ENCODE measurements around the gene COX5A.
"Not testable (repeated sequence)": the region's sequence is repeated elsewhere in the genome, so short reads cannot be mapped to it uniquely, and the experiment has no call there.

COX5A gene

DNA sequence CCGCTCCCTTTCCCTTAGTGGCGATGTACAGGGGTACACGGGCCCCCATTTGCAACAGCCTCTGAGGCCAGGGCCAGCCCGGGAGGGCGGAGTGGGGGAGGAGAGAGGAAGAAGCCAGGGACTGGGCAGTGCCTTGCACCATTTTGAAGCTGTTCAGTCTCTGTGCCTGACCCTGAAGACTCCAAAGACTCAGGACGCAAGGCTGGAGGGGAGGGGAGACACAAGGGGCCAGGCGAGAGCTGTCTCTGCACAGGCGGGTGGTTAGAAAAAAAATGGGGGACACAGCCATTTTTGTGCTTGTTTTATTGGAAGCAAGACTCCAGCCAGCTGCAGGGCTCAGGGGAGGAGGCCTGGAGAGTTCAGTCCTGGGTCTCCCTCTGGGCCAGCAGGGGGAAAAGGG, 17.1 kb upstream of the COX5A start:
- DNase-seq, result no peak

DNA sequence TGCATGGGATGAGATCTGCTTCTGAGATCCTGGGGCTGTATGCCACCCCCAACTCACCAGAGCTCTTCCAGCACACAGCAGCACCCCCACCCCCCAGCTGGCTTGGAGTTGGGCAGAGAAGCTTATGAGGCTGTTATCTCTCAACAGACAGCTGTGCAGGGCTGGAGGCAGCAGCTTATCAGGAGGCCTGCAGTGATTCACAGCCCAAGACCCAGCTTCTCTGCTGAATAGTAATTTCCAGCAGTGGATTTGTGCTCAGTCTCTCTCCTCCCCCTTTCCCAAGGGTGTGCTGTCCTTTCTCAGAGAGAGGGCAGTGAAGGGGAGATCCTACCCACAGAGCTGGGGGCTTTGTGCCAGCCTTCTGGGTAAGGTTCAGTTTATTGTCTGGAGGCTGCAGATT, 16.6 kb upstream of the COX5A start:
- DNase-seq, result no peak

DNA sequence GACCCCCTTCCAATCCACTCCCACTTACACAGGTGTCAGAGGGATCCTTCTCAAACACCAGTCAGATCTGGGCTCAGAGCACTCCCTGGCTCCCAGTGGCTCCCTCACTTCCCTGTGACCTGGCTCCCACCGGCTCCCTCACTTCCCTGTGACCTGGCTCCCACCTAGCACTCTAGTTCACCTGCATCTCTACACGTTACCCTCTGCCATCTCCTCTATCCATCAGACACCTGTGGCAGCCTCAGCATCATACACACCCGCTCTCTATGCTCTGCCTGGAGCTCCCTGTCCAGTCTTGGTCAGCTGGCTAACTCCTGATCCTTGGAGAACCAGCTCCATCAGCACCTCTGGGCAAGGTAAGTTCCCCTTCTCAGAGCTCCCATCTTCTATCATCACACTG, 13.1 kb upstream of the COX5A start:
- DNase-seq, result no peak

DNA sequence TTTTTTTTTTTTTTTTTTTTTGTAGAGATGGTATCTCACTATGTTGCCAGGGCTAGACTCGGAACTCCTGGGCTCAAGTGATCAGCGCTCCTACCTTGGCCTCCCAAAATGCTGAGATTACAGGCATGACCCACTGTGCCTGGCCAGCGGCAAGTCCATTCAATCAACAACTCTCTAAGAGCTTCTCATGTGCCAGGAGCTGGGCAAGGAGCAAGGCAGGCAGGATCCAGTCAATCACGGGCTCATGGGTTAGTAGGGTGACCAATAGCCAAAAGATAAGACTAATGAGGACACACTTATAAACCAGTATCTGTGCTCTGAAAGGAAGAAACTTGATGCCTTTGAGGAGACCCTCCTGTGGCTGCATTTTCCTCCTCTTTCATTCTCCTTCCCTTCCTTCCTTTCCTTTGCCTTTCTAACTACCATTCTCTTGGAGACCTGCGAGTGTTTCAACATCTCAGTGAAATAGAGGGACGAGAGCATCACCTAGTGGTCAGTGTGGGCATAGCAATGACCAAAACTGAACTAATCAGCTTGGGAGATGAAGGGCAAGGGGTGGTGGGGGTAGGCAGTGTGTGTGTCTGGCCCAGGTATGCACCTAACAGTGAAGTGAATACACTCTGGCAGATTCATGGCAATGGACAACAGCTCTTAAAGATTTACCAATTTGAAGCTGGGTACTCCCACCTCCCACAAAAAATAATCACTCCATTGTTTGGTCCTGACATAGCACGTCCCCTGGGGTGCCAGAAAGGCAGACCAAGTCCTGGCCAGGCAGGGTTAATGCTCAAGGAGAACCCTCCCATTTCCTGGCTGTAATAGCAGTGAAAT, 12.4 kb upstream of the COX5A start:
- peak; percentile 63 for DNase-seq

DNA sequence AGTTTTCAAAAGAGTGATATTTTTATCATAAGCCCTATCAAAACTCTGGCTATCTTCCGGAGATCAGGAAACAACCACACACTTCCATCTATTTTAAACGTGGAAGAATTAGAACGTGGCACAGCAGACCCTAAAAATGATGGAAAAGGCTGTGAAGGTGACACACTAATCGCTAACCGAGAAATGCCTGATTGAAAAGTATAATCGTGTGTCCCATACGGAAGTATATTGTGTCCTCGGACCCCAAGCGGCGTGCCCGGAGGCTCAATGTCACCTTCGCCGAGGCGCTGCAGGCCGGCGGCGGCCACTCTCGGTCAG, 642 bp downstream of the COX5A start:
- DNase-seq, result peak; percentile 63

DNA sequence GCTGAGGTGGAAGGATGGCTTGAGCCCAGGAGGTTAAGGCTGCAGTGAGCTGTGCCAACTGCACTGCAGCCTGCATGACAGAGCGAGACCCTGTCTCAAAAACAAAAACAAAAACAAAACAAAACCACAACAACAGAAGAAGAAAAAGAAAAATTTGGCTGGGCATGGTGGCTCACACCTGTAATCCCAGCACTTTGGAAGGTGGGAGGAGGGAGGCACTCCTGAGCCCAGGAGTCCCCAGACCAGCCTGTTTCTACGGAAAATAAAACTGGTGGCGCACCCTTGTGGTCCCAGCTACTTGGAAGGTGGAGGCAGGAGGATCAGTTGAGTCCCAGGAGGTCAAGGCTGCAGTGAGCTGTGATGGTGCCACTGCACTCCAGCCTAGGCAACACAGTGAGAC, 2.7 kb downstream of the COX5A start:
- not testable (repeated sequence) for DNase-seq

DNA sequence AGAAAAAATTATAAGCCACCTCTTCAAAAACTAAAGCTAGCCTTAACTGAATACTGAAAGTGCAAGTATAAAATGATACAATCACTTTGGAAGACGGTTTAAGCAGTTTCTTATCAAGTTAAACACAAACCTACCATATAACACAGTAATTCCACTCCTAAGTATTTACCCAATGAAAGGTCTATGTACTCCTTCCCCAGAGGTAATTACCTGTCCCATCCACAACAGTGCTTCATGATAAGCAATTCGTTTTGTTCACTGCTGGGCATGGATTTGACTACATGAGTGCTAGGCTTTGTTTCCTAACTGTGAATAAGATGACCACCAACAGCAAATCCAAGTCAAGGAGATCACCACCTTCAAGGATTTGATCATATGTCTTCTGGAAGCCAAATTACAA, 4.3 kb downstream of the COX5A start:
- no peak for DNase-seq

DNA sequence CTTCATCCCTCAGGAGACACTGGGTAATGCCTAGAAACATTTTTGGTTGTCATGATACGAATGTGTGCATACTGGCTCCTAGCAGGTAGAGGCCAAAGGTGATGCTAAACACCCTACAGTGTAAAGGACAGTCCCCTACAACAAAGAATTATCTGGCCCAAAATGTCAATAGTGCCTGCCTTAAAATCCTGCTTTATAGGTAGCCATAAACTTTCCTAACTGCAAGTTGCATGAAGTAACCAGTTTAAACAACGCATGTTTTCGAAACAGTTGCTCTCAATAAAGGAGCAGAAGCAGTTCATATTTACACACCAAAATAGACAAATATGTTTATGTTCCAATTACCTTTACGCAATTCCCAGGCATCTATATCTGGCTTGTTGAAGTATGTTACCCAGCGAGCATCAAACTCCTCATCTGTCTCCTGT, 9.1 kb downstream of the COX5A start:
- no peak for DNase-seq

DNA sequence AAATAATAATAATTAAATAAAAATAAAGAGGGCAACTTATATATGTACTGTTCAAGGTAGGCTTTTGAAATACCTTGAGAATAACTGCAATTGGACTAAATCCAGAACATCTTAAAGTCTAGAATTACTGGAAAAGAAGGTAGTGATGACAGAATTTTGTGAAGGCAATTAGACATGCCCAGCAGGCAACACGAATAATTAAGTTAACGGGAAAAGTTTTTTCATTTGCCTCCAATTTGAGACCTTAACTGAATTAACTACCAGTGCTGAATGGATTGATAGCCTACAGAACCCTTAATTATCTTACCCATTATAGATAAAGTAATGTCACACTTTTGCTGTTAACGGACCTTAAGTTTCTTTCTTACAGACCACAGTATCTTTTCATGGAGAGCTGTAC, 13.3 kb downstream of the COX5A start:
- no peak for DNase-seq

DNA sequence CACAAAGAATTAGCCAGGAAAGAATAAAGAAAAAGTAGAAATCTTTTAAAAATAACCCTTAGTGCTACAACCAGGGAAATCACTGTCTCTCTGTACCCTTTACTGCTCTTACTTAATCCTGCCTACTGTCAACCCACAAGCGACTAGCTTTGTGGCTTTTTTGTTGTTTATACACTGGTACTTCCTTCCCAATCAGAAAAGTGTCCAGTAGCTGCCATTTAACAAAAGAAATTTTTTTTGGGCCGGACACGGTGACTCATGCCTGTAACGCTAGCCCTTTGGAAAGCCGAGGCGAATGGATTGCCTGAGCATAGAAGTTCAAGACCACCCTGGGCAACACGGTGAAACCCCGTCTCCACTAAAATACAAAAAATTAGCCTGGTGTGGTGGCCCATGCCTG, 17.4 kb downstream of the COX5A start:
- no peak for DNase-seq

DNA sequence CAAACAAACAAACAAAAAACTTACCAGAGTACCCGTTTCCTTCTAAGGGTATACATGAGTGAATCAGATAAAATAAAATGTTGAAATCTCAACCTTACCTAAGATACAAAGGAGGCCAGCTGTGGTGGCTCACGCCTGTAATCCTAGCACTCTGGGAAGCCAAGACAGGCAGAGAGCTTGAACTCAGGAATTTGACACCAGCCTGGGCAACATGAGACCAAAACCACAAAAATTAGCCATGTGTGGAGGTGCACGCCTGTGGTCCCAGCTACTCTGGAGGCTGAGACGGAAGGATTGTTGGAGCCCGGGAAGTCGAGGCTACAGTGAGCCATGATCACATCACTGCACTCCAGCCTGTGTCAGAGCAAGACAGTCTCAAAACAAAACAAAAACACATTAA, 20.2 kb downstream of the COX5A start:
- no peak for DNase-seq

DNA sequence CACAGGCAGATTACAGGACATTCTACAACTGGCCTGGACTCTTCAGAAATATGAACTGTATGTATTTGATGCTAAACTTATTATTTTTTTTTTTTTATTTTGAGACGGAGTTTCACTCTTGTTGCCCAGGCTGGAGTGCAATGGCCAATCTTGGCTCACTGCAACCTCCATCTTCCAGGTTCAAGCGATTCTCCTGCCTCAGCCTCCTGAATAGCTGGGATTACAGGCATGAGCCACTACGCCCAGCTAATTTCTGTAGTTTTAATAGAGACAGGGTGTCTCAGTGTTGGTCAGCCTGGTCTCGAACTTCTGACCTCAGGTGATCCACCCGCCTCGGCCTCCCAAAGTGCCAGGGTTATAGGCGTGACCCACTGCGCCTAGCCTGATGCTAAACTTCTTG, 24.1 kb downstream of the COX5A start:
- DNase-seq, result not testable (repeated sequence)

DNA sequence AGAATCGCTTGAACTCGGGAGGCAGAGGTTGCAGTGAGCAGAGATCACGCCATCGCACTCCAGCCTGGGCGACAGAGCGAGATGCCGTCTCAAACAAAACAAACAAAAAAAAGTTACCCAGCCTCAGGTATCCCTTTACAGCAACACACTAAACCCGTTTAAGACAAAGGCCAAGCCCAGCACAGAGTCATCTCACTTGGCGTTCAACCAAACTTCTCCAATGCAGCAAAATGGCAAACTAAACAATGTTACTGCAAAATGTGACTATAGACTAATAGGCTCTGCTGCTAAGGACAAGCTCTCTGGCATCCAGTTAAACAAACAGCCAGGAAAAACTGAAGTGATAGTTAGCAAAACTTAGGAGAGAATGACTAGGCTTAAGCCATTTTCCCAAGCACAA, 24.8 kb downstream of the COX5A start:
- DNase-seq, result no peak

DNA sequence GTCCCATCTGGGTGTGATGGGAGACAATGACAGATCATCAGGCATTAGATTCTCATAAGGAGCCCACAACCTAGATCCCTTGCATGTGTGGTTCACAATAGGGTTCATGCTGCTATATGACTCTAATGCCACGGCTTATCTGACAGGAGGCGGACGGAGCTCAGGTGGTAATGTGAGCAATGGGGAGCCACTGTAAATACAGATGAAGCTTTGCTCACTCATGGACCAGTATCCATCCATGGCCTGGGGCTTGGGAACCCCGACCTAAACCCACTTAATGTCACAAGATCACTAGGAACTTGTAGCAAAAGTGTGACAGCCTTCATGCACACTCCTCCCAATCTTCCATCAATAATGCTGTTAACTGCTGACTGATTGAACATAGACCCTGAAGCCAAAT, 29.2 kb downstream of the COX5A start:
- DNase-seq, result no peak

DNA sequence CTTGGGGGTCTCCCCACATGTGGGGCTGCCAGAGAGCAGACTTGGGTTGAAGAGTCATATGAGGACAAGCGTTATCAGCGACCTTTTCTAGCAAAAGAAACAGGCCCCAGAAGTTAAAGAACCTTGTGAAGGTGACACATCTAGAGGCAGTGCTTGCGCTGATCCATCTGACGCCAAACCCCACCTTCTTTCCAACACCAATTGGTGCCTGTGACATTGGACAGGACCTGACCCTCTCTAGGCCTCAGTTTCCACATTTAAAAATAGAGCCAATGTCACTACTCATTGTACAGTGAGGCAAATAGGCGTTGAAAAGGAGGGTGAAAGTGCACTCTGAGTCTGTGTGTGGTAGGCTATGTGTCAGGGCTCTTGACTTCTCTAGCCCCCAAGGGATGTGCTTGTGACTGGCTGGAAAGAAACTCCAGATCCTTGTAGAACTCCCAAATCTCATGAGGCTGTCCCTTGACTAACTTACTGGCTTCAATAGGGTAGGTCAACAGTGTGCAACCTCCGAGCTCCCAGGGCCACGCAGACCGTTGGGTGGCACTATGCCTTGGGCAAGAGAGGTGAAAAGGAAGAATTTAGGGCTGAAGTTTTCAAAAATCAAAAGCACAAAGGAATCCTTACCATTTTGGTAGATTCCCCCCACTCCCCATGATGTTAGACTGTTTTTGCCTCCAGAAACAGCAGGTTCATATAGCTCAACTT, 30.6 kb downstream of the COX5A start:
- DNase-seq, result no peak

DNA sequence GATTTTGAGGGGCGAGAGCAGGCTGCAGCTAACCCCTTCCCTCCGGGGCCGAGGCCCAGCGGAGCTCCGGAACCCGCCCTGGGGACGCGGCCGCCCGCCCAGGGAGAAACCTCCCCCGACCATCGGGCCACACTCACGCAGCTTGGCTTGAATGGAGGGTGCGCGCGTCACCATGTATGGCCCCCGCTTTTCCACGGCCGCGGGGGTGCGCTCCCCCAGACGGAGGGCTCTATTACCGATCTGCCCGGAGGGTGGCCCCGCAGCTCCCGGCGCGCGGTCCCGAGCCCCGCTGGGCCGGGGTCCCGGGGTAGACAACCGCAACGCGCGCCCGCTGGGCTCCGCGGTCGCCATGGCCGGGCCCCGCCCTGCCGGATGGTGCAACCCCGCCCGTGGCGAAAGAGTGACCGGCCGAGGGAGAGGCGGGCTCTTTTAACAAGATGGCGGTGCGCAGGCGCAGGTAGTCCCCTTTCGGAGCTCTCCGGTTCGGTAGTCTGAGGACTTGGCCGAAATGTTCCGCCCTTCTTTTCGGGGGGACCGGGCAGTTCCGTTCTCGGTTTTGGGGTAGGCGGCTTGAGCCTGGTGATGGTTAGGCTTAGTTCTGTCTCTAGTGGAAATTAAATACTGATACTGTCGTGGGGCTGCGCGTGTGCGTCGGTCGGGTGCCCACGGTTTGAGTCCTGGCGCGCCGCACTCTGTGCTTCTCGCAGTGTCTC, 31.3 kb downstream of the COX5A start, which contains the start of gene FAM219B:
Gene FAM219B, minus strand, starts transcription at position 402 of the 713 bp plus-strand sequence. Its CDS starts 51 bp downstream, at position 351.
- DNase-seq, result peak; percentile 86

DNA sequence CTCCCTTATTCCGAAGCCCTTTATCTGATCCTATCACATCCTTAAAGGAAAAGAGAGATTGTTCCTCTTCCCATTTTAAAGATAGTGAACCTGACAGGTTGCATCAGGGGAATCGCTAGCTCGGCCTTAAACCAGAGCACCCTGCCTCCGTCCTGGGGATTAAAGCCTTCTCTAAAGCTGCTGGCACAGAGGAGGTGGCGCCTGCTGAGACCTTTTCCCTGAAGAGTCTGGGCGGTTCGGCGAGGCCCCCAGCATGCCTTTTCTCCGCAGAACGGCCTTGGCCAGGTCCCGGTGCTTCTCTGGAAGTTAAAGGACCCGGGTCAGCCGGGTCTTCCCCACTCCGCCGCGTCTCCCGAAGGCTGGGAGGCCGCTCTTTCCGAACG, 31.8 kb downstream of the COX5A start:
- DNase-seq, result no peak

DNA sequence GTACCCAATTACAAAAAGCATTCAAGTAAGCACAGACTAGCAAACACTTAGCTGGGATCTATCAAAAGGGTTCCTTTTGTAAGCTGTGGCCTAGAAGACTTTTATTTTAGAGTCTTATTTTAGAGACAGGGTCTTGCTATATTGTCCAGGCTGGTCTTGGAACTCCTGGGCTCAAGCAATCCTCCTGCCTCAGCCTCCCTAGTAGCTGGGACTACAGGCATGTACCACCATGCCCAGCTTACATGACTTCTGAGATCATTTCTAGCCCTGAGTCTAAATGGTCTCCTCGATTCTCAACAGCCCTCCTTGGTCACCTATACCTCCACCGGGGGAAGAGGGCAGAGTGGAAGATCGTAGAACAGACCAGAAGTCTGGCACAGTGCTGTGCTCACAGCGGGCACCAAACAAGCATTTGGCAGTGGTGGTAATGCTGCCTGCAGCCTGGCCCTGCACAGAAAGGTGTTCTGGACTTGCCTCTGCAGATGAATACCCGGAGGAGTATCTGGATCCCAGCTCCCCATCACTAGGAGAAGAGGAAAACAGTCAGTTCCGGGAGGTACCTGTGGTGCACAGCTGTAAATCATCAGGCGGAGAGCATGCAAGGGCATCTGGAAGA, 33.6 kb downstream of the COX5A start:
- no peak for DNase-seq

DNA sequence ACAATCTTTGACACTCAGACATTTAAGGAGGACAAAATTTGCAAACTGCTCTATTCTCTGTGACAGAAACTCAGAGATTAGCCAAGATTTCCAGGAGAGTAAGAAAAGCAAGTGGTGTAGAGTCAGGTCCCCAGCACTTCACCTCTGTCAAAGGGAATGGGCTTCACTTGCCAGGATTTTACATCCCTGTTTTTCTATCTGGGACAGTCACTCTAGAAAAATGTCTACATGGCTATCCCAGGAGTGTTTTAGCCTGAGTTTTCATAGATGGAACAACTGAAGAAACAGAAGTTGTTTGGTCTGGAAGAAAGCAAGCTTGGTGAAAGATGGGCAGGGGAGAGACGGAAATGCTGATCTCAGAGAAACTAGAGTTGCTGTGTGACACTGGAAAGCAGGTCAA, 34.2 kb downstream of the COX5A start:
- no peak for DNase-seq

DNA sequence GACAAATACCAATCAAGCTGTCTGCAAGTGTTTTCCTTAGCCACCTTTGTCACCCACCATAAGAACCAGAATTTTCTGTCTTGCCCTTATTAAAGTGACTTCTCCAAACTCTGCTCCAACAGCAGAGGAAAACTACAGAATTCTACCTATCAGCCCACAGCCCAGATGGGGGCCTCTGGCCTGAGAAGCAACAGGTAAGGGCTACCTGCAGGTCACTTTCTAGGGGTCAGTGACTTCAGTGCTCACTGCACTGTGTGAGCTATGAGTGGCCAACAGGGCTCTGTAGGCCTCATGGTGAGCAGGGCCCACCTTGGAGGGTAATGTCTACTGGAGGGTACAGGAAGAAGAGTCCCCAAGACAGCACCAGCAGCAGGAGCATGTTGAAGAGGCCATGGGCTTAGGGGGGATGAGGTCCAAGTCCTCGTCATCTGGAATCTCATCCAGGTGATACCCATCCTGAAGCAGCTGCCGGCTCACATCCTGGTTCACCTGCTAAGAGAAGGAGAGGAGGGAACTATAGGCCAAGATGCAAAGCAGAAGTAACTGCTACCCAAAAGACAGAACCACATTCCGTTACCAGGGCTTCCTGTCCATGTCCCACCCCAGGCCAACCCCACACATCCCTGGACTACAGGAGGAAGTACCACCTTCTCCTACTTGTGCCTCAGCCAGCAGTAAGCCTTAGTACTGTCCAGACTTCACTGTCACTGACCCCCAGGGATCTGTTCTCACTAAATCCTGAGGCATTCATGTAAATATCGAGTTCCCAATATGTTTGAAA, 35.4 kb downstream of the COX5A start:
- DNase-seq, result no peak

DNA sequence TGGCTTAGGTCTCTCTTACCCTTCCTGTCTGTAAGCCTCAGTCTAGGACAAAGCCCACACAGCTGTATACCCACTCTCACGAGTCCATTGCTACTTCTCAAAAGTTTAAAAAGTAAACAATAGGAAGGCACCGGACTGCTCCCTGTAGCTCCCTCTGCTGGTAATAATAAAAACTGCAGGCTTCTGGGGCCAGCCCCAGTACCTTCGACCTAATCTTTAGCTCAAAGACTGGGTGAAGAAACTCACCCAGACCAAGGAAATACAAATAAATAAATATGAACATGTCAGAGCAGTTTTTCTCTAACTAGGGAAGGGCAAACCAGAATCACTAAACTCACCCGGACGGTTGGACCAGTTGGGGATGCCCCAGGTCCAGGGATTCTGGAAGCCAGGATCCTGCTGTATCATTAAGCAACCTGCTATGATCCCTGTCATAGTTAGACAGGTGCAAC, 36.2 kb downstream of the COX5A start:
- DNase-seq, result peak; percentile 51

DNA sequence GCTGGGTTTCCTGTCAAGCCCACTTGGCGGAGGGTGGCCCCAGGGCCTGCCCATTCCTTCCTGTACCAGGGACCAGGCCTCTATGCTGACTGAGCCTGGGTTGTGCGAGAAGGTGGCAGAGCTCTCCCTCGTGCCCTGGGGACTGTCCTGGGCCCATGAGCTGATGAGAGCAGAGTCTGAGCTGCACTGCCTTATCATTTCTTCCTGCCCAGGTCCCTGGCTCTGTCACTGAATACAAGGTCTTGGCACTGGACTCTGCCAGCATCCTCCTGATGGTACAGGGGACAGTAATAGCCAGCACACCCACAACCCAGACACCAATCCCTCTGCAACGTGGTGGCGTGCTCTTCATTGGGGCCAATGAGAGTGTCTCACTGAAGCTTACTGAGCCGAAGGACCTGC, 40.6 kb downstream of the COX5A start:
- no peak for DNase-seq

DNA sequence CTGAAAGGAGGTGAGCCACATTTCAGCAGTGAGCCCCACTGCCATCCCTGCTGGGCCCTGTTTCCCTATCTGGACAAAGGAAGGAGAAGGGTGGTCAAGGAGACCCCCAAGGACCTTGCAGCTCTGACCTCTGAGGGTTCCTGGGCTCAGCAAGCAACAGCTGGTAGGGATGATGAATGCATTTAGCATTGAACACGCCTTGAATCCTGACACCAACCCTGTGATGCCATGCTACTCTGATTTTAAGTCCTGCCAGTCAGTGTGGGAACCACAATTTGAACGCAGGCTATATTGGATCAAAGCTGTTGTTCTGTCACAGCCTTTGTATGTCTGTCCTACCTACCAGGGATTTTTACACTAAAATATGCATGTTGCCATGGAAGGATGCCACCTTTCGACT, 41.6 kb downstream of the COX5A start:
- DNase-seq, result no peak
